Keratinocyte (primary cell): ENCODE results near the gene UGT1A10. TPM values are rescaled to one million over a fixed set of nuclear protein-coding genes. Genes with fewer than 3 reads are reported as not detected.

Source experiments
- DNase-seq: peaks from one replicate; pipeline ENCODE4 v3.0.0-alpha.2; 2011; ENCODE audit warnings: low read depth, missing footprints, low spot score
- FAIRE-seq: peaks from 2 replicates; lab custom pipeline; 2011; peaks lifted over from hg19 to GRCh38; lab: Jason Lieb, UNC
- H2AFZ ChIP-seq: 2 replicates; pipeline ENCODE4 v1.6.0; 2012; ENCODE audit warnings: low read length, control low read depth, inconsistent platforms; ENCODE audit not compliant: control insufficient read depth
- H3K27ac ChIP-seq: 2 replicates; pipeline ENCODE4 v1.5.1; 2011; ENCODE audit warnings: low read length; ENCODE audit not compliant: control insufficient read depth, insufficient read depth
- H3K27me3 ChIP-seq: 3 replicates; pipeline ENCODE4 v1.6.0; 2011; ENCODE audit warnings: low read length; ENCODE audit not compliant: control insufficient read depth, insufficient read depth; ENCODE audit errors: extremely low read depth
- H3K36me3 ChIP-seq, 2 experiments: 2 replicates in 1 of 2; 3 replicates in 1 of 2; pipeline ENCODE4 v1.5.1; 2011; ENCODE audit warnings: low read length in 2 of 2, mild to moderate bottlenecking in 1 of 2; ENCODE audit not compliant: control insufficient read depth in 2 of 2, insufficient read depth in 2 of 2; ENCODE audit errors: extremely low read depth in 1 of 2
- H3K4me1 ChIP-seq: 3 replicates; pipeline ENCODE4 v1.5.1; 2011; ENCODE audit warnings: low read length; ENCODE audit not compliant: control insufficient read depth, insufficient read depth; ENCODE audit errors: extremely low read depth
- H3K4me2 ChIP-seq: 3 replicates; pipeline ENCODE4 v1.6.0; 2011; ENCODE audit warnings: low read depth, low read length; ENCODE audit not compliant: control insufficient read depth, insufficient read depth; ENCODE audit errors: extremely low read depth
- H3K4me3 ChIP-seq, 3 experiments: fragments of 200-600 bp in 1 of 3; sonication (generic) in 1 of 3; 2 replicates in 2 of 3; 3 replicates in 1 of 3; pipeline ENCODE4 v1.5.1; 2011 to 2016; ENCODE audit warnings: low read length in 3 of 3, mild to moderate bottlenecking in 3 of 3, control low read depth in 2 of 3, inconsistent platforms in 1 of 3, low read depth in 1 of 3, mixed read lengths in 1 of 3, mixed run types in 1 of 3, moderate library complexity in 1 of 3; ENCODE audit not compliant: control insufficient read depth in 2 of 3, insufficient read depth in 2 of 3; ENCODE audit errors: extremely low read depth in 1 of 3
- H3K79me2 ChIP-seq: 2 replicates; pipeline ENCODE4 v1.6.0; 2012; ENCODE audit warnings: low read length; ENCODE audit not compliant: control insufficient read depth, insufficient read depth
- H3K9ac ChIP-seq: 3 replicates; pipeline ENCODE4 v1.6.0; 2011; ENCODE audit warnings: low read length; ENCODE audit not compliant: control insufficient read depth, insufficient read depth; ENCODE audit errors: extremely low read depth
- H3K9me1 ChIP-seq: 3 replicates; pipeline ENCODE4 v1.6.0; 2011; ENCODE audit warnings: low read length; ENCODE audit not compliant: control insufficient read depth, insufficient read depth; ENCODE audit errors: extremely low read depth
- H3K9me3 ChIP-seq: 2 replicates; pipeline ENCODE4 v1.5.1; 2012; ENCODE audit warnings: low read depth, low read length; ENCODE audit not compliant: control insufficient read depth
- H4K20me1 ChIP-seq: 3 replicates; pipeline ENCODE4 v1.6.0; 2011; ENCODE audit warnings: low read length; ENCODE audit not compliant: control insufficient read depth, insufficient read depth; ENCODE audit errors: extremely low read depth
- CTCF ChIP-seq, 3 experiments: IDR thresholded peaks in 1 of 3; conservative IDR thresholded peaks in 1 of 3; optimal IDR thresholded peaks in 1 of 3; 2 replicates in 2 of 3; 3 replicates in 1 of 3; pipeline versions ENCODE3 to v1.5.1; 2011; ENCODE audit warnings: low read length in 3 of 3, mild to moderate bottlenecking in 3 of 3, moderate library complexity in 2 of 3, control low read depth in 1 of 3, inconsistent platforms in 1 of 3; ENCODE audit not compliant: insufficient read depth in 2 of 3; ENCODE audit errors: extremely low read depth in 1 of 3
- EZH2 ChIP-seq: IDR thresholded peaks from one replicate; pipeline ENCODE4 v1.6.1; 2012; ENCODE audit warnings: inconsistent platforms, mild to moderate bottlenecking, low read length, moderate library complexity
- dilution Hi-C: fragments of 300-500 bp; cut with MboI; formaldehyde crosslinking; loops from one replicate; pipeline ENCODE4 v1.7.0; 2020; ENCODE audit warnings: low sequenced_read_pairs; ENCODE audit not compliant: extremely low pct_ligation_motif_present
- polyA plus RNA-seq, 5 experiments: library from polyadenylated mRNA; depleted of rRNA in 3 of 5; stranded (reverse) in 3 of 5; stranded (forward) in 1 of 5; unstranded in 1 of 5; fragments of >200 nt; gene quantifications; 1 replicate in 1 of 5; 2 replicates in 3 of 5; 3 replicates in 1 of 5; pipeline versions ENCODE4 v1.2.1 to v1.2.3, GENCODE V29; 2011 to 2012; ENCODE audit warnings: missing spikeins in 2 of 5, low read depth in 1 of 5, low replicate concordance in 1 of 5

The UGT1A10 gene
- polyA plus RNA-seq, 1 donor (not counting 4 experiments of a cell fraction or from before 2014, with no cell fraction given) = 2.0 TPM

DNA sequence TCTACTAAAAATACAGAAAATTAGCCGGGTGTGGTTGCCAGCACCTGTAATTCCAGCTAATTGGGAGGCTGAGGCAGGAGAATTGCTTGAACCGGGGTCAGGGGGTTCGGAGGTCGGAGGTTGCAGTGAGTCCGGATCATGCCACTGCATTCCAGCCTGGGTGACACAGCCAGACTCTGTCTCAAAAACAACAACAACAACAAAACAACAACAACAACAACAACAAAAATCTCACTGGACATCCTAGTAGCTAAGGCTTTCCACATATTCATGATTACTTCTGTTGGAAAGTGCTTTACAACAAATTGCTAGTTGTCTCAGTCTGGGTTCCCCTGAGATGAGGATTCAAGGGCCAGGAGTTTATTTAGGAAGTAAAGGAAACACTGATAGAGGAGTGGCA lies 137.6 kb downstream of the UGT1A10 start:
- dilution Hi-C loops = no loop called here
- H3K4me3 ChIP-seq = no peak overlapping the region
- H3K79me2 ChIP-seq = no peaks in the 10 kb centered on the region
- no peaks in the 10 kb centered on the region for H3K9me1 ChIP-seq
- H3K36me3 ChIP-seq = peaks cover 11 to 15% of the 10 kb centered on the region in 2 experiments
- no peak overlapping the region for H3K27ac ChIP-seq
- H4K20me1 ChIP-seq = no peaks in the 10 kb centered on the region
- H3K4me1 ChIP-seq = no peaks in the 10 kb centered on the region
- peaks cover 3% of the 10 kb centered on the region for H3K9me3 ChIP-seq
- DNase-seq (no peak), FAIRE-seq (no peak)
- TF ChIP-seq CTCF (optimal IDR thresholded peaks at IDR 0.05 in 1 of 3, IDR thresholded peaks at IDR 0.05 in 1 of 3, conservative IDR thresholded peaks at IDR 0.05 in 1 of 3; ENCODE audit: extremely low read depth in 1 of 3, insufficient read depth in 2 of 3, low read length in 3 of 3) (no peak), EZH2 (no peak)
- H3K4me2 ChIP-seq = no peak overlapping the region
- no peak overlapping the region for H3K9ac ChIP-seq
- no peaks in the 10 kb centered on the region for H3K27me3 ChIP-seq
- H2AFZ ChIP-seq = no peak overlapping the region

DNA sequence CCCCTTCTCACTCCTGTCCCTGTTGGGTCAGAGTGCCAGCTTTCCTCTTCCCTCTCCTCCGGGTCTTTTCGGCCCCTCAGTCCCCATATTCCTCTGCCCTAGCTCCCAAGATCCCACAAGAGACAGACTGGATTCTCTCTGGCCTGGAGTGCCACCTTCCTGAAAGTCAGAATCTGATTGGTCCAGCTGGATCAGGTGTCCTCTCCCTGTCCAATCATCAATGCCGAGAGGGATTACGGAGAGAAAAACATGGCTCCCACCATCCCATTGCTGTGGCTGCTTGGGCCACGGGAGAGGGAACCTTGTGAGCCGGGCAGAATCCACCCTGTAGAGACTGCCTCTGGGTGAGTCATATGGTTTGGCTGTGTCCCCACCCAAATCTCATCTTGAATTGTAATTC lies 139.2 kb downstream of the UGT1A10 start:
- Histone ChIP-seq H3K9me1 (no peaks in the 10 kb centered on the region), H3K4me3 (no peak overlapping the region), H3K4me2 (no peak overlapping the region), H3K4me1 (no peaks in the 10 kb centered on the region), H3K9me3 (peaks cover 3% of the 10 kb centered on the region), H3K36me3 (peaks cover 0 to 9% of the 10 kb centered on the region in 2 experiments), H3K79me2 (no peaks in the 10 kb centered on the region), H3K27me3 (no peaks in the 10 kb centered on the region), H2AFZ (no peak overlapping the region), H4K20me1 (no peaks in the 10 kb centered on the region), H3K27ac (no peak overlapping the region), H3K9ac (no peak overlapping the region)
- TF ChIP-seq EZH2 (no peak), CTCF (optimal IDR thresholded peaks at IDR 0.05 in 1 of 3, IDR thresholded peaks at IDR 0.05 in 1 of 3, conservative IDR thresholded peaks at IDR 0.05 in 1 of 3; ENCODE audit: extremely low read depth in 1 of 3, insufficient read depth in 2 of 3, low read length in 3 of 3) (no peak)
- DNase-seq = no peak
- no peak for FAIRE-seq
- dilution Hi-C loops = no loop called here
